Kidney (tissue), 22 donors: Measurements from ENCODE around the gene VTCN1. TPM values are rescaled to one million over a fixed set of nuclear protein-coding genes. Genes with fewer than 3 reads are reported as not detected.
A peak's percentile ranks its signal among the peaks of the same experiment; 100 is the strongest.
"Not testable (repeated sequence)": the region's sequence is repeated elsewhere in the genome, so short reads cannot be mapped to it uniquely, and the experiment has no call there.

Source experiments
- DNase-seq, 5 donors: peaks; one replicate each; pipeline ENCODE4 v3.0.0-alpha.2; 2013 to 2020
- FAIRE-seq: peaks from 2 replicates; lab custom pipeline; 2012; peaks lifted over from hg19 to GRCh38; lab: Jason Lieb, UNC
- H3K27ac ChIP-seq, 2 donors: one replicate each; pipeline ENCODE4 v1.7.0; 2013; ENCODE audit warnings: low read depth in 2 of 2, low read length in 2 of 2, inconsistent platforms in 1 of 2
- H3K27me3 ChIP-seq: one replicate; pipeline ENCODE4 v1.7.1; 2013; ENCODE audit warnings: low read length, inconsistent platforms; ENCODE audit not compliant: control insufficient read depth, insufficient read depth
- H3K36me3 ChIP-seq, 3 donors: one replicate each; pipeline versions ENCODE4 v1.7.0 to v1.7.1; 2013; ENCODE audit warnings: low read length in 3 of 3, control low read depth in 1 of 3, inconsistent platforms in 1 of 3; ENCODE audit not compliant: insufficient read depth in 3 of 3, control insufficient read depth in 2 of 3
- H3K4me1 ChIP-seq, 3 donors: one replicate each; pipeline versions ENCODE4 v1.7.0 to v1.7.1; 2013; ENCODE audit warnings: low read length in 3 of 3, inconsistent platforms in 1 of 3, low read depth in 1 of 3; ENCODE audit not compliant: control insufficient read depth in 2 of 3, insufficient read depth in 2 of 3
- H3K4me3 ChIP-seq, 3 donors: one replicate each; pipeline versions ENCODE4 v1.7.0 to v1.8.1; 2013; ENCODE audit warnings: low read length in 3 of 3, control low read depth in 1 of 3, inconsistent platforms in 1 of 3
- H3K9ac ChIP-seq, 3 donors: one replicate each; pipeline versions ENCODE4 v1.7.0 to v1.7.1; 2013; ENCODE audit warnings: low read length in 3 of 3, control low read depth in 1 of 3, inconsistent platforms in 1 of 3
- H3K9me3 ChIP-seq, 3 donors: one replicate each; pipeline versions ENCODE4 v1.7.0 to v1.7.1; 2013; ENCODE audit warnings: low read length in 3 of 3, control low read depth in 1 of 3, inconsistent platforms in 1 of 3; ENCODE audit not compliant: control insufficient read depth in 2 of 3, insufficient read depth in 1 of 3
- CTCF ChIP-seq: IDR thresholded peaks from 3 replicates; pipeline ENCODE4 v1.5.1; 2012; ENCODE audit warnings: mild to moderate bottlenecking, moderate library complexity, borderline replicate concordance; ENCODE audit not compliant: insufficient read depth; ENCODE audit errors: extremely low read depth
- intact Hi-C: fragments of 100-400 bp; cut with DNase I; formaldehyde crosslinking; loops from one replicate; pipeline ENCODE4 v1.11.1; 2022
- long read RNA-seq, 10 donors: library from polyadenylated mRNA in 1 of 10; unstranded in 1 of 10; transcript quantifications; one replicate each; pipeline ENCODE4 v2.0.0 and lab custom pipeline, GENCODE V29; 2021 to 2026
- polyA plus RNA-seq: library from polyadenylated mRNA; stranded (reverse); fragments of 350-450 nt; fragmentation: Illumina TruSeq; extraction: RNeasy Lipid Tissue Mini Kit (QIAGEN cat#74804); gene quantifications from one replicate; pipeline ENCODE4 v1.2.3, GENCODE V29; 2014; ENCODE audit warnings: low read depth, low replicate concordance; ENCODE audit not compliant: insufficient read depth
- total RNA-seq: library from RNA; stranded (reverse); fragmentation: NEBNext Ultra II Directional; extraction: Animal tissue kit (Norgen Biotek cat#: 25700); gene quantifications from one replicate; pipeline ENCODE4 v1.2.1, GENCODE V29; 2021
- donor health status: control.
- donor health status: control.
- donor health status: control.
- donor health status: control.
- donor health status: control.
- donor health status: DM: yes; HTN: yes; CAD: no.
- donor health status: Normal renal cell carcinoma (clear cell type).

Gene VTCN1, protein sequence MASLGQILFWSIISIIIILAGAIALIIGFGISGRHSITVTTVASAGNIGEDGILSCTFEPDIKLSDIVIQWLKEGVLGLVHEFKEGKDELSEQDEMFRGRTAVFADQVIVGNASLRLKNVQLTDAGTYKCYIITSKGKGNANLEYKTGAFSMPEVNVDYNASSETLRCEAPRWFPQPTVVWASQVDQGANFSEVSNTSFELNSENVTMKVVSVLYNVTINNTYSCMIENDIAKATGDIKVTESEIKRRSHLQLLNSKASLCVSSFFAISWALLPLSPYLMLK
- total RNA-seq, result 32.6 TPM
- 26.5 TPM for polyA plus RNA-seq
- long read RNA-seq, donor 1, partial matches to known transcripts, result 0 of 1 reads
- long read RNA-seq, donor 1, other reads (novel, unspliced or antisense), result 0 of 1 reads
- long read RNA-seq, donor 2, partial matches to known transcripts, result 0 of 4 reads
- long read RNA-seq, donor 2, other reads (novel, unspliced or antisense), result 0 of 4 reads
- long read RNA-seq, donor 3, partial matches to known transcripts, result 0 of 2 reads
- long read RNA-seq, donor 3, other reads (novel, unspliced or antisense), result 0 of 2 reads
- long read RNA-seq, donor 4, transcript VTCN1-203 (6 exons, 2,612 nt), result major isoform, 6 of 7 reads
- long read RNA-seq, donor 4, partial matches to known transcripts, result 0 of 7 reads
- long read RNA-seq, donor 4, other reads (novel, unspliced or antisense), result 0 of 7 reads
- long read RNA-seq, donor 5, result 0 reads
- long read RNA-seq, donor 6, transcript VTCN1-203 (6 exons, 2,612 nt), result major isoform, 7 of 7 reads
- long read RNA-seq, donor 6, partial matches to known transcripts, result 0 of 7 reads
- long read RNA-seq, donor 6, other reads (novel, unspliced or antisense), result 0 of 7 reads
- long read RNA-seq, donor 7, transcript VTCN1-203 (6 exons, 2,612 nt), result major isoform, 22 of 29 reads
- long read RNA-seq, donor 7, partial matches to known transcripts, result 4 of 29 reads
- long read RNA-seq, donor 7, other reads (novel, unspliced or antisense), result 2 of 29 reads
- long read RNA-seq, donor 8, partial matches to known transcripts, result 0 of 3 reads
- long read RNA-seq, donor 8, other reads (novel, unspliced or antisense), result 0 of 3 reads
- long read RNA-seq, donor 9, partial matches to known transcripts, result 0 of 1 reads
- long read RNA-seq, donor 9, other reads (novel, unspliced or antisense), result 0 of 1 reads
- long read RNA-seq, donor 10, result 0 reads

- Histone ChIP-seq H3K9me3 (no peaks in the 10 kb centered on the region), H3K9ac (no peak within 1 kb of the TSS), H3K4me3 (peak within 1 kb of the TSS in 1 of 3 donors; percentile 39), H3K36me3 (no peaks in the 10 kb centered on the region), H3K27ac (peak within 1 kb of the TSS in 1 of 2 donors; percentile 47), H3K27me3 (no peaks in the 10 kb centered on the region), H3K4me1 (no peaks in the 10 kb centered on the region)
- TF ChIP-seq CTCF, result no peak
- intact Hi-C loops, result no loop called here
- FAIRE-seq (no peak), DNase-seq (peak; percentile 34 to 91 (median 55))
Measured at GRCh38 chr1:117210831-117211261, at the start of gene VTCN1. VTCN1 (minus strand) TSS chr1:117210927; CDS start chr1:117210855, 72 bp downstream.

DNA sequence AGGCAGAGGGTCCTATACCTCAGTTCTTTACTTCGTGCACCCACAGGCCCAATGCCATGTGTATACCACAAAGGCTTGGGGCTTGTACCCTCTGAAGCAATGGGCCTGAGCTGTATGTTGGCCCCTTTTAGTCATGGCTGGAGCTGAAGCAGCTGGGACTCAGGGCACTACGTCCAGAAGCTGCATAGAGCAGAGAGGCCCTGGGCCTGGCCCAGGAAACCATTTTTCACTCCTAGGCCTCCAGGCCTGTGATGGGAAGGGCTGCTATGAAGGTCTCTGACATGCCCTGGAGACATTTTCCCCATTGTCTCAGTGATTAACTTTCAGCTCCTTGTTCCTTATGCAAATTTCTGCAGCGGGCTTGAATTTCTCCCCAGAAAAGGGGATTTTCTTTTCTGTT, 48.1 kb upstream of the VTCN1 start:
- Histone ChIP-seq H3K4me1 (no peaks in the 10 kb centered on the region), H3K9me3 (no peaks in the 10 kb centered on the region), H3K27me3 (no peaks in the 10 kb centered on the region), H3K36me3 (no peaks in the 10 kb centered on the region), H3K27ac (no peak overlapping the region), H3K4me3 (no peak overlapping the region), H3K9ac (no peak overlapping the region)
- FAIRE-seq, result no peak
- TF ChIP-seq CTCF, result no peak
- DNase-seq, result no peak
- intact Hi-C loops, result no loop called here

- H3K36me3 ChIP-seq, DNase-seq, H3K27ac ChIP-seq, H3K27me3 ChIP-seq, H3K9me3 ChIP-seq, FAIRE-seq, H3K4me3 ChIP-seq, H3K4me1 ChIP-seq, intact Hi-C loops, H3K9ac ChIP-seq: not testable (repeated sequence)
Measured at GRCh38 chr1:117258075-117258474, 47.3 kb upstream of the VTCN1 start.
